ENCODE data around the gene DNM3.

Gene DNM3

GRCh38 chr1:171819946-171820345 is 21.4 kb upstream of the DNM3 start:
- no peak for DNase-seq

DNA sequence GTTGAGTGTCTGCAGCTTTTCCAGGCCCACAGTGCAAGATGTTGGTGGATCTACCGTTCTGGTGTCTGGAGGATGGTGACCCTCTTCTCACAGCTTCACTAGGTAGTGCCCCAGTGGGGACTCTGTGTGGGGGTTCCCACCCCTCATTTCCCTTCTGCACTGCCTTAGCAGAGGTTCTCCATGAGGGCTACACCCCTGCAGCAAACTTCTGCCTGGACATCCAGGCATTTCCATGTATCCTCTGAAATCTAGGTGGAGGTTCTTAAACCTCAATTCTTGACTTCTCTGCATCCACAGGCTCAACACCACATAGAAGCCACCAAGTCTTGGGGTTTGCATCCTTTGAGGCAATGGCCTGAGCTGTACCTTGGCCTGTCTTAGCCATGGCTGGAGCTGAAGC is 14.3 kb upstream of the DNM3 start:
- no peak for DNase-seq

DNA sequence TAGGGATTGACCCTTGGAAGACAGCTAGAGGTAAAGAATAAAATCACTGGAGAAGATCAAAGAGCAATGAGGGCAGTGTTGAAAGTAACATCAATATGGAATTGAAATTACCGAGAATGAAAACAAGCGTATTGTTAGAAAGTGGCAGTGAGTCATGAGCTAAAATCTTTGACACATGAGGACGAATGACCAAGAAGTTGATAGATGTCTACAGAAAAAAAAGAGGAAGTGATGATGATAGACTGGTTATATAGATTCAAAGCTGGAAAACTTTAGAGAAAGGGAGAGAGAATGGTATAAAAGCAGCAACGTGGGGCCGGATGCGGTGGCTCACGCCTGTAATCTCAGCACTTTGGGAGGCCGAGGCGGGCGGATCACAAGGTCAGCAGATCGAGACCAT is 12.5 kb upstream of the DNM3 start:
- no peak for DNase-seq

GRCh38 chr1:171833091-171833825 is 8.0 kb upstream of the DNM3 start:
- no peak for DNase-seq

GRCh38 chr1:171834821-171835220 is 6.5 kb upstream of the DNM3 start:
- no peak for DNase-seq

GRCh38 chr1:171835891-171836290 is 5.4 kb upstream of the DNM3 start:
- DNase-seq: no peak

GRCh38 chr1:171841931-171842761 is 848 bp downstream of the DNM3 start:
- DNase-seq: peak; percentile 30

DNA sequence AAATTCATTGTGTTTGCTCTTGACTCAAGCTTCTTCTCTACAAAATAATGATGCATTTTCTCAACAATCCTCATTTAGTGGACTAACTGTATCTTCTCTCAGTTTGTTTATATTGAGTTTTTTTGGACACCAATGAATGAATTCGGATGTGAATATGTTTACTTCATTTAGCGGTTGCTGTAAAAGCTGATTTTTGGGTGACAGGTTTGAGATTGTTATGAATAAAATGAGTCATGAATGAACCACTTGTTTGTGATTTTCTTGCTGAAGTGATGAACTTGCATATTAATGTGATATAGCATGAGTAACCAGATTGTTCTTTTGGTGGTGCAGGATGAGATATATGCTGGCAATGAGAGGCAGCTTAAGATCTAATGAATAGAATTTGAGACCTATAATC is 3.1 kb downstream of the DNM3 start:
- no peak for DNase-seq

- no peak for DNase-seq
These were observed 4.7 kb downstream of the DNM3 start for GRCh38 chr1:171845998-171846397.

GRCh38 chr1:171849245-171849898 is 8.1 kb downstream of the DNM3 start:
- no peak for DNase-seq

DNA sequence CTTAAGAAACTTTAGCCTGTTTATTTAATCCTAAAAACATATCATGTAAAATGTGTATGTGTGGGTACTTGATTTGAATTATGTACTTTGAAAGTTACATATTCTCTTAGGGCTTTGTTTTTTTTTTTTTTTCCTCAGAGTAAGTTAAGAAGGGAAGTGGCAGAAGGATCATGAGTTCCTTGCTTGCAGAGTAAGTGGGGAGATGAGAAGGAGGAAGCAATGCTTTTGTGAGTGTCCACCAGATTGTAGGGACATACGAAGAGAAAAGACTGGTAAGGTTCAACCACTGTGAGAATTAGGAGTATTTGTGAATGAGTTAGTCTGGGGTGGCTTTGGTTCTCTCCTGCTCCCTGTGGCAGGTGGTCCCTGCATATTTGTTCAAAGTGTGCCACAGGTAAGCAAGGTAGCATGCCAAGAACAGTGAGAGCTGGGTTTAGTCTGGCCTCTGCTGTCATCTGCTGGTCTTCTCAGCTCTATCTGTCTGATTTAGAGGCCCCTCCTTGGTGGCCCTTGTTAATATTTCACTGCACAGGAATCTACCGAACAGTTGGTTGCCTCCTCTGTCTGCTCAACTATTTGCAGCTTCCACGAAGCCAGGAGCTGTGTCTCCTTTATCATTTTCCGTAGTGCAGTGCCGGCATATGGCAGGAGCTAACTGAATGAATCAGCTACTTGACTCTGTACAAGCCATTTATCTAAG is 9.5 kb downstream of the DNM3 start:
- DNase-seq: no peak

DNA sequence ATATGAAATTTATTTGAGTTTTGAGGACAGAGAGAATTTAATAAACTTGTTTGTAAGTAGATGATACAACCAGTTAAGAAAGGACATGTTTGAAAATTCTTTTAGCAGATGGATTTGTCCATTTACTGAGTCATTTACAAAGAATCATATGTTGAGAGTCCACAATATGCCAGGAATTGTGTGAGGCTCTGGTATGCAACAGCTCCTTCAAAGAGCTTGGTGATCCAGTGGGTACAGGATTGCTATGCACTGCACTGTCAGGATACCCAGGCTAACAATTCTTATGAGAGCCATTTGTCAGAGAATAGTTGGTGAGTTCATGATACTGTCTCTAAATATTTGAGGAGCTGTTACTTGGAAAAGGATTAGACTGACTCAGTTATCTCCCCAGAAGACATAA is 11.0 kb downstream of the DNM3 start:
- DNase-seq: no peak

DNA sequence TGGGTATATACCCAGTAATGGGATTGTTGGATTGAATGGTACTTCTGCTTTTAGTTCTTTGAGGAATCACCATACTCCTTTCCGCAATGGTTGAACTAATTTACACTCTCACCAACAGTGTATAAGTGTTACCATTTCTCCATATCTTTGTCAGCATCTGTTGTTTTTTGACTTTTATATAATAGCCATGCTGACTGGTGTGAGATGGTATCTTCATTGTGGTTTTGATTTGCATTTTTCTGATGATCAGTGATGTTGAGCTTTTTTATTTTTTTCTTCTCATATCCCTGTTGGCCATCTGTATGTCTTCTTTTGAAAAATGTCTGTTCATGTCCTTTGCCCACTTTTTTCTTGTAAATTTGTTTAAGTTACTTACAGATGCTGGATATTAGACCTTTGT is 14.1 kb downstream of the DNM3 start:
- DNase-seq: no peak

- no peak for DNase-seq
These were observed 17.4 kb downstream of the DNM3 start for GRCh38 chr1:171858696-171859095.

- DNase-seq: no peak
These were observed 19.4 kb downstream of the DNM3 start for GRCh38 chr1:171860696-171861095.

- no peak for DNase-seq
These were observed 22.2 kb downstream of the DNM3 start for GRCh38 chr1:171863531-171863930.

DNA sequence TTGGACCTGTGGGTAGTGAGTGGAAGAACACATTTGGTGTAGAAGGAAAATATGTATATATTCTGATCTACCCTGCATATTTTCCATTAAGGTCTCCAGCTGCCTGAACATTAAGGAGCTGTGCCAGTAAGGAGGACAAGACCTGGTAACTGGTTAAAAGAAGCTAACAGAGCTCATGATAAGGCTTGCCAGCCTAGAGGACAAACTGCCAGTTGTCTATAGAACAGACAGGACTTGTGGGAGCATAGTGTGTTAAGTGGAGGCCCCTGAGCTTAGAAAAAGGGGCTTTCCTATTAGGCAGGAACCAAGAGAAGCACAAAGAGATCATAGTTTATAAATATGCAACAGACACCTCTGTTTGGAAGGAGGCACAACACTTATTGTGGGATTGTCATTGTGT is 23.0 kb downstream of the DNM3 start:
- no peak for DNase-seq

DNA sequence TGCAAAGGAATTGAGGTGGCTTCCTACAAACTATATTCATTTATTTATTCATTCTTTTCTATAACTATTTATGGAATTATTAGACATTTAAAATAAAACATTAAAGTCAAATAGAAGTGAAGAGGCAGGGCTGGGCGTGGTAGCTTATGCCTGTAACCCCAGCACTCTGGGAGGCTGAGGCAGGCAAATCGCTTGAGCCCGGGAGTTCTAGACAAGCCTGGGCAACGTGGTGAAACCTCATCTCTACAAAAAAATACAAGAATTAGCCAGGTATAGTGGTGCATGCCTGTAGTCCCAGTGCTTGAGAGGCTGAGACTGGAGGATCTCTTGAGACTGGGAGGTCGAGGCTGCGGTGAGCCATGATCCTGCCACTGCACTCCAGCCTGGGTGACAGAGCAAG is 23.8 kb downstream of the DNM3 start:
- DNase-seq: no peak

- DNase-seq: no peak
These were observed 25.9 kb downstream of the DNM3 start for GRCh38 chr1:171867236-171867635.

- DNase-seq: no peak
These were observed 27.0 kb downstream of the DNM3 start for GRCh38 chr1:171868217-171868803.

- no peak for DNase-seq
These were observed 27.8 kb downstream of the DNM3 start for GRCh38 chr1:171869097-171869496.

GRCh38 chr1:171871848-171872247 is 30.6 kb downstream of the DNM3 start:
- DNase-seq: no peak

GRCh38 chr1:171872430-171872829 is 31.1 kb downstream of the DNM3 start:
- no peak for DNase-seq

Measured in stimulated activated CD4-positive, alpha-beta T cell treated with anti-CD3 and anti-CD28 coated beads, Interleukin-15, amount 100 ng/mL, for 24 hours (primary cell).